GM04504 (cell line): Measurements from ENCODE around the gene LONP1.
"Not testable (repeated sequence)": the region's sequence is repeated elsewhere in the genome, so short reads cannot be mapped to it uniquely, and the experiment has no call there.

Source experiments
- DNase-seq: peaks from one replicate; pipeline ENCODE4 v3.0.0-alpha.2; 2012; ENCODE audit warnings: low read depth

The LONP1 gene

DNA sequence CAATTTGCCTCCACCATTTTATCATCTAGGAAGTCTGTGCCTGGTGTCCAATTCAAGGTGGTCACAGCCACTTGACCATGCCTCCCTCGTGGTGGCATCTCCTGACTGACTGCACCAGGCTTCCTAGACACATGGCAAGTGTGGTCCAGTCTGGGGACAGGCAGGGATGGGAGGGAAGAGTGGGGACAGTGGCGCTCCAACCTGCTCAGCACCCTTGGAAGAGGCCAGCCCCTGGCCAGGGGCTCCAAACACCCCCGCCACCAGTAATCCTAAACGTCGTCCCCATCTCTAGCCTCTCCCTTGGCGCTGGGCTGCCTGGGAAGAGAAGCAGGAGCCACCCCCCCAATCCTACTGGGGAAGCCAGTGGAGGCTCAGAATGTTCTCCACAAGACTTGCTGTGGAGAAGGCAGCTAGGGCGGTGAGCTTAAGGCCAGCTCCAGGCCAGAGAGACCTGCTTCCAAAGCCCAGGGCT, 27.2 kb downstream of the LONP1 start:
- DNase-seq = no peak

DNA sequence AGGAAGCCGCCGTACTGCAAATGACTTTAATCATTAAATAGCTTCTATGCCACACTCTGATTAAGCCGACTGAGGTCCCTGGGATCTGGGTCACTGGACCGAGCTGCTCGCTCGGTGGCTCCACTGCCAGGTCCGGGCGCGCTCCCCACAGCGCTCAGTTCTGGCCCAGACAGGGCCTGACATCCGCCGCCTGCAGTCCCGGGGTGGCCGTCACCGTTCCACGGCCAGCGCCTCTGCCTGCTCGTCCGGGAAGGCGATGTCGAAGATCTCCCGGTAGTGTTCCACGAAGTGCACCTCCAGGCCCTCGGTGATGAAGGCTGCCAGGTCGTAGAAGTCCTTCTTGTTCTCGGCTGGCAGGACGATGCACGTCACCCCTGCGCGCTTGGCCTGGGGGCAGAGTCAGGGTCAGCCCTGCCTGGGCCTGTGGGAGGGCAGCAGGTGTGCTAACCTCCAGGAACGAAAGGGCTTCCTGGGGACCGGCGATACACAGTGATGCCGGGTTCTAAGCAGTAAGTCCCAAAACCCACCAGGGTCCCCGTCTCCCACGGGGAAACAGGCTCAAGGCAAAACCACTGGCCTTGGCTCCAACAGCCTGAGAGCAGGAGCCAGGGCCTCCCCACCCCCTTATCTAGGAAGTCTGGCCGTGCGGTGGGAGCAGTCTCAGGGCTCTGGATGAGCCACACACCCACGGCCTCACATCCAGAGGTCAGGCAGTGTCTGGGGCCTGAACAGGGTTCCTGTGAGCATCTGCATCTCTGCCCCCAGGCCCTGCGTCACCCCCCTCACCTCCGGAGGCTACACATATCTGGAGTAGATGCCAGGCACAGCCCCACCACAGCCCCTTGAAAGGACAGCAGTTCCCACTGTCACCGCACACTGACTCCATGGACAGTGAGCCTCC, 27.9 kb downstream of the LONP1 start:
- no peak for DNase-seq

DNA sequence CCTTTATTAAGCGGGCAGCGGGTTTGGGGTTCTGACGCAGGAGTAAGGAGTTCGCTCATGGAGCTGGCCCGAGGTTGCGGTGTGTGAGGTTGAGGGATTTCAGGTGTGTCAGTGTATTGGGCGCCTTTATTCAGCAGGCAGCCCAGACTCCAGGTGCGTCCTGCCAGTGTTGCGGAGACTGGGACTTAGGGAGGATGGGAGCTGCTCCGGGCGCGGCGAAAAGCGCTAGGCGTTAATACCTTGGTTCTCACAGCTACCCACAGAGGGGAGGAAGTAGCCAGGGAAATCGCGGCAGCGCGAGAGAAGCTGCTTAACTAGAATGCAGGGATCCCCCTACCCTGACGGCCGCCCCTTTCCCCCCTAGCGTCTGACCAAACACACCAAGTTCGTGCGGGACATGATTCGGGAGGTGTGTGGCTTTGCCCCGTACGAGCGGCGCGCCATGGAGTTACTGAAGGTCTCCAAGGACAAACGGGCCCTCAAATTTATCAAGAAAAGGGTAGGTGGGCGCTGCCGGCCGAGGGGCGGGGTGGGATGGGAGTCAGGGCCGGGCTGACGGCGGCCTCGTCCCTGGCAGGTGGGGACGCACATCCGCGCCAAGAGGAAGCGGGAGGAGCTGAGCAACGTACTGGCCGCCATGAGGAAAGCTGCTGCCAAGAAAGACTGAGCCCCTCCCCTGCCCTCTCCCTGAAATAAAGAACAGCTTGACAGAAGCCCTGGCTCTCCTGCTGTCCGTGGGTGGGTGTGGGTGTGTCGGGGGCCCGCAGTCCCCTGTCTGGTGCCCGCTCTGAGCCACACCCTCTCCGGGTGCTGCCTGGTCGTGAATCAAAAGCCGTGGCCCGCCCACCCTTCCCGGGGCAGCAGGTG, 28.8 kb downstream of the LONP1 start:
- DNase-seq = peak; percentile 13

DNA sequence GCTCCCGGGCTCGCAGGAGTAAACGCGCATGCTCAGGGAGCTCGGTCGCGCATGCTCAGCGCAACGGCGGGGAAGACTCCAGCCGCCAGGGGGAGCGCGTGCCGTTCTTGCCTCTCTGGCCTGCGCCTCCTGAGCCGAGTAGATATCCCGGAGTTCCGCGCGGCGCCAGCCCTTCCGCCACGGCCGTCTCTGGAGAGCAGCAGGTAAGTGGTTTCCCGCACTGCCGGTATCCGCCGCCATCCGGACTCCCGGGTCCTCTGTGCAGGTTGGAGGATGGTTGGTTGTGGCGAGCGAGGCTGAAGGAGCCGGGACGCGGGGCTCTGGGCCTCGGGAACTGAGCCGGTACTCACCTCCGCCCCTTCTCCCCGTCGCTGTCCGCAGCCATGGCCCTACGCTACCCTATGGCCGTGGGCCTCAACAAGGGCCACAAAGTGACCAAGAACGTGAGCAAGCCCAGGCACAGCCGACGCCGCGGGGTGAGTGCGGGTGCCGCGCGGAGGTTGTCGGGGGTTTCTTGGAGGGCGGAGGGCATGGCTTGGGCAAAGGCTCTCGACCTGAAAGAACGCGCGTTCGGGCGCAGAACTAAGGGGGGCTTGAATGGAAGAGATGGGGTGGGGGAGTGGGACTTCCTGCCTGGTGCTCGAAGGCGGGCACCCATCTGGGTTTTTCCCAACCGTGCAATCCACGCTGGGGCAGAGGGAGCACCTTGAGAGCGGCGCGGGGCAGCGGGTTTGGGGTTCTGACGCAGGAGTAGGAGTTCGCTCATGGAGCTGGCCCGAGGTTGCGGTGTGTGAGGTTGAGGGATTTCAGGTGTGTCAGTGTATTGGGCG, 29.6 kb downstream of the LONP1 start, which contains the start of gene RPL36:
Gene RPL36 (plus strand): TSS at position 171 of the 830 bp plus-strand sequence. CDS start 213 bp downstream, at position 384.
- DNase-seq = peak; percentile 89

DNA sequence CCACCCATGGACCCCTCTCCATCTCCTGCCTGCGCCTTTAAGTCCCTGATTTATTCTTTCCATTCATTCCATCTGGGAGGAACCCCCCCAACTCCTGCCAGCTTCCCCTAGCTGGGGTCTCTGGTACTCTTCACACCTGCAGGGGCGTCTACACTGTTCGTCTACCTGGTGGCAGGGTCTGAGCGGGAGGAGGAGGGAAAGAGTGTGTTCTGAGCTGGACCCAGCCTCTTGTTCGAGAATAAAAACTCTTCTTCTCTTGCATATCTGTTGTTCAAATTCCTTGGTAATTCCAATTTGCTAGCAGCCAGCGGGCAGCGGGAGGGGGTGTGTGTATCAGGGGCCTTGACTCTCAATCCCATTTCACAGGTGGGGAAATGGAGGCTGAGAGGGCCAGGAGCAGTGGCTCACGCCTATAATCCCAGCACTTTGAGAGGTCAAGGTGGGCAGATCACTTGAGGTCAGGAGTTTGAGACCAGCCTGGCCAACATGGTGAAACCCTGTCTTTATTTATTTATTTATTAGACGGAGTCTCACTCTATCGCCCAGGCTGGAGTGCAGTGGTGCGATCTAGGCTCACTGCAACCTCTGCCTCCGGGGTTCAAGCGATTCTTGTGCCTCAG, 31.6 kb downstream of the LONP1 start:
- not testable (repeated sequence) for DNase-seq

DNA sequence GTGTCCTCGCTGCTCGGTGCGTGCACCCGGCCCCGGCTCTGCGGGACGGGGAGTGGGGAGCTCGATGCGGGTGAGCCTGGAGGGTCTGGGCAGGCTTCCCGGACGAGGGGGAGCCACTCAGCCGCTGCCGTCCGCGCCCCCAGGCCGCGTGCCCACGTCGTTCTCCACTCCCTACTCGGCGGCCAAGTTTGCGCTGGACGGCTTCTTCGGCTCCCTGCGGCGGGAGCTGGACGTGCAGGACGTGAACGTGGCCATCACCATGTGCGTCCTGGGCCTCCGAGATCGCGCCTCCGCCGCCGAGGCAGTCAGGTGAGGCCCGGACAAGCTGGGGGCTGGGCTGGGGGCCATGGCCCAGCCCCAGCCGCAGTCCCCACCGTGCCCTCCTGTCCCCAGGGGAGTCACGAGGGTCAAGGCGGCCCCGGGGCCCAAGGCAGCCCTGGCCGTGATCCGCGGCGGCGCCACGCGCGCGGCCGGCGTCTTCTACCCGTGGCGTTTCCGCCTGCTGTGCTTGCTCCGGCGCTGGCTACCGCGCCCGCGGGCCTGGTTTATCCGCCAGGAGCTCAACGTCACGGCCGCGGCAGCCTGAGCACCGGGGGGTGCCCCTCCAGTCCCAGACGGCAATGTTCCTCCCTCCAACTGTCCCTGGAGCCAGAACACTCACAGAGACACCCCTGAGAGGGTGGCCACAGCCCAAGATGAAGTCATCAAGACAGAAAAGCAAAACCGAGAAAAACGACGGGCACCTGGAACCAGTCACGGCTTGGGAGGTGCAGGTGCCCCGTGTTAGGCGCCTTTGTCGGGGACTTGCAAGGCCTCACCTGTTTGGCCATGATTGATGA, 32.4 kb downstream of the LONP1 start:
- no peak for DNase-seq

DNA sequence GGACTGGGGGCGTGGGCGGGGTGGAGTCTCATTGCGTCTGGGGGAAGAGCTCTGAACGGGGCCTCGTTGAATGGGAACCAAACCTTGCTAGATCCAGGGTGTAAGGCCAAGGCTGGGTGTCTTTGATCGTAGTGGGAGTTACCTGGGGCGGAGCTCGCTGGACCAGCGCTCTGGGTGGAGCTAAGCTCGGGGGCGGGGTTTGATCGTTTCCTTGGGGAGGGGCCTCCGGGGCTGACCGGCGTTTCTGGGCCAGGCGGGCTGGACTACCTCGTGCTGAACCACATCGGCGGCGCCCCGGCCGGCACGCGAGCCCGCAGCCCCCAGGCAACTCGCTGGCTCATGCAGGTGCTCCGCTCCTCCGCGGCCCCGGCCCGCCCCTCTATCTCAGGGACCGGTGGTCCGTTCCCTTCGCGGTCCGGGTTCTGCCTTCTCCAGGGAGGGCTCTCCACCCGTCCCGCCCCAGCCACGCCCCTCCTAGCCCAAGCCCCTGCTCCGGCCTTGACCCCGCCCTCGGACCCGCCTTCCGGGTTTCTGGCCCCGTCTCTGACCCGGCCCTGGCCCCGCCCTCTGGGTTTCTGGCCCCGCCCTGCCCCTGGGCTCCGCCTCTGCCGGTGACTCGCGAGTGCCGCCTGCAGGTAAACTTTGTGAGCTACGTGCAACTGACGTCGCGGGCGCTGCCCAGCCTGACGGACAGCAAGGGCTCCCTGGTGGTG, 33.1 kb downstream of the LONP1 start:
- peak; percentile 81 for DNase-seq

DNA sequence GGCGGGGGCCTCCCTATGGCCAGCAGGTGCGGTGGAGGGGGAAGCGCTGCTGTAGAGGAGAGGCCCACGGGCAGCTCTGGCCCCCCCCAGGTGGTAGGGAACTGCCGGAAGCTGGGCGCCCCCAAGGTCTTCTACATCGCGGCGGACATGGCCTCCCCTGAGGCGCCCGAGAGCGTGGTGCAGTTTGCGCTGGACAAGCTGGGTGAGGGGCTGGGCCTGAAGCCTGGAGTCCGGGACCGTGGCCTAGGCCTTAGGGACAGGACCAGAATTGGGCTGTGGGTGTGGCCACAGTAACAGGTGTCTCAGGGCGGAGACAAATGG, 33.7 kb downstream of the LONP1 start:
- DNase-seq = no peak

DNA sequence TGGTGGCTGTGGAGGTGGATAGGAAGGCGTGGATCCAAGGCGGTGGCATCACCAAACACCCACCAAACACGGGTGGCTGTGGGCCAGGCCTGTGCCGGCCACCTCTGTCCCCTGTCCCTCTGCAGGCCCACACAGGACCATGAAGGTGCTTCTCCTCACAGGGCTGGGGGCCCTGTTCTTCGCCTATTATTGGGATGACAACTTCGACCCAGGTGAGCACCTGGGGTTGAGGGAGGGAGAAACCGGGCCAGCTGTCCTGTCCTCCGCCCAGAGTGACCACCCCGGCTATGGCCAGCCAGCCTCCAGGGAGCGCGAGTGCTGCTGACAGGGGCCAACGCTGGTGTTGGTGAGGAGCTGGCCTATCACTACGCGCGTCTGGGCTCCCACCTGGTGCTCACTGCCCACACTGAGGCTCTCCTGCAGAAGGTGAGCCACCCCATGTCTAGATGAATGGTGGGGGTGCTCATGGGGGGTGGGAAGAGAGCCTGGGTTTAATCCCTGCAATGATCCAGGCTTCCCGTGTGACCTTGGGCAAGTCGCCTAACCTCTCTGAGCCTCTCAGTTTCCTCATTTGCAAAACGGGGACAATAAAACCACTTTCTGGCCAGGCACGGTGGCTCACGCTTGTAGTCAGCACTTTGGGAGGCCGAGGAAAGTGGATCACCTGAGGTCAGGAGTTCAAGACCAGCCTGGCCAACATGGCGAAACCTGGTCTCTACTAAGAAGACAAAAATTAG, 35.1 kb downstream of the LONP1 start:
- DNase-seq = no peak

DNA sequence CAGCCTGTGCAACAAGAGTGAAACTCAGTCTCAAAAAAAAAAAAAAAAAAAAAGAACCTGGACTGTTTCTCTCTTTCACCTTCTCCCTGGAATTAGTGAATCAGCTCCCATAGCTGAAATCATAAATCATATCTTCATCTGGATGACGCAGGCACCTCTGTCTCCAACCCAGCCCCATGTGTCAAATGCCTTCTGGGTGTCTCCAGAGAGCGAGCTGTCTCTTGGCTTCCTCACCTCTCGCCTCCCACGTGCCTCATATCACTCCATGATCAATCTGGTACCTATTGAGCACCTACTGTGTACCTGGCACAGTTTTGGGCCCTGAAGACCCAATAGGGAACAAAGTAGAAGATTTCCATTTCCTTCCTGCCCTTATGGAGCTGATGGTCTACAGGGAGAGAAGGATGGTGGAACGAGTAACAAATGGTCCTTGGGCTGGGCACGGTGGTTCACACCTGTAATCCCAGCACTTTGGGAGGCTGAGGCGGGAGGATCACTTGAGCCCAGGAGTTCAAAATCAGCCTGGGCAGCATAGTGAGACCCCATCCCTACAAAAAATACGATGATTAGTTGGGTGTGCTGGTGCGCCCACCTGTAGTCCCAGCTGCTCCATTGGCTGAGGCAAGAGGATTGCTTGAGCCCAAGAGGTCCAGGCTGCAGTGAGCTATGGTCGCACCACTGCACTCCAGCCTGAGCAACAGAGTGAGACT, 36.6 kb downstream of the LONP1 start:
- no peak for DNase-seq

DNA sequence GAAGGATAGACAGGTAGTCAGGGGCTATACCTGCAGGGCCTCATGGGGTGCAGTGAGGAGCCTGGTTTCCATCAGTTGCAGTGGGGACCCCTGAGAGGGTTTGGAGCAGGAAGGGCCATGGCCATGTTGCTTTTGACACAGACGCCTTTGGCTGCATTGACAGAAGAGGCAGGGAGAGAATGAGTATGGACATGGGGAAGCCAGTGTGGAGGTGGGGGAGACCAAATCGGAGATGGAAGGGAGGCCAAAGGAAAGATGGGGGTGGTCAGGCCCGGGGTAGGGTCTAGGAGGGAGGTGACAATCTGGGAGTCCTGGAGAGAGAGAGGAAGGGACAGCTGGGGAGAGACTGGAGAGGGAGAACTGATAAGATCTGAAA, 37.9 kb downstream of the LONP1 start:
- DNase-seq = no peak

DNA sequence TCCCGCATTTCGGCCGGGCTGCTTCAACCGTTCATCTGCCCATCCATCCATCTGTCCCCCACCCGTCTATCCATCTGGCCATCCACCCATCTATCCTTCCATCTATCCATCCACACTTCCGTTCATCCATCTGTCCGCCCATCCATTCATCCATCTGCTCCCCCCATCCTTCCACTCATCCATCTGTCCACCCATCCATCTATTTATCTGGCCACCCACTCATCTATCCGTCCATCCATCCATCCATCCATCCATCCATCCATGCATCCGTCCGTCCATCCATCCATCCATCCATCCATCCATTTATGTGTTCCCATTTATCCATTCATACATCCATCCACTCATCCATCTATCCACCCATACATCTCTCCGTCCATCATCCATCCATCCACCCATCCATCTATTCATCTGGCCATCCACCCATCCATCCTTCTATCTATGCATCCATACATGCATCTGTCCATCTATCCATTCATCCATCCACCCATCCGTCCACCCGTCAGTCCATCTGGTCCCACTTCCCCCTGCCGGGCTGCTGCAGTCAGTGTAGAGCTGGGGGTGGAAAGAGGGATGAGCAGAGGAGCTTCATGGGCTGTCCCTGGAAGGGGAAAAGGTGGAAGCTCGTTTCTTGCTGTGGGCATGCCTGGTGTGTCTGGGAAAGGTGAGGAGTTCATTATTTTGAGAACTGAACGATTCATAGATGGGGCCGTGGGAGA, 38.4 kb downstream of the LONP1 start:
- no peak for DNase-seq

DNA sequence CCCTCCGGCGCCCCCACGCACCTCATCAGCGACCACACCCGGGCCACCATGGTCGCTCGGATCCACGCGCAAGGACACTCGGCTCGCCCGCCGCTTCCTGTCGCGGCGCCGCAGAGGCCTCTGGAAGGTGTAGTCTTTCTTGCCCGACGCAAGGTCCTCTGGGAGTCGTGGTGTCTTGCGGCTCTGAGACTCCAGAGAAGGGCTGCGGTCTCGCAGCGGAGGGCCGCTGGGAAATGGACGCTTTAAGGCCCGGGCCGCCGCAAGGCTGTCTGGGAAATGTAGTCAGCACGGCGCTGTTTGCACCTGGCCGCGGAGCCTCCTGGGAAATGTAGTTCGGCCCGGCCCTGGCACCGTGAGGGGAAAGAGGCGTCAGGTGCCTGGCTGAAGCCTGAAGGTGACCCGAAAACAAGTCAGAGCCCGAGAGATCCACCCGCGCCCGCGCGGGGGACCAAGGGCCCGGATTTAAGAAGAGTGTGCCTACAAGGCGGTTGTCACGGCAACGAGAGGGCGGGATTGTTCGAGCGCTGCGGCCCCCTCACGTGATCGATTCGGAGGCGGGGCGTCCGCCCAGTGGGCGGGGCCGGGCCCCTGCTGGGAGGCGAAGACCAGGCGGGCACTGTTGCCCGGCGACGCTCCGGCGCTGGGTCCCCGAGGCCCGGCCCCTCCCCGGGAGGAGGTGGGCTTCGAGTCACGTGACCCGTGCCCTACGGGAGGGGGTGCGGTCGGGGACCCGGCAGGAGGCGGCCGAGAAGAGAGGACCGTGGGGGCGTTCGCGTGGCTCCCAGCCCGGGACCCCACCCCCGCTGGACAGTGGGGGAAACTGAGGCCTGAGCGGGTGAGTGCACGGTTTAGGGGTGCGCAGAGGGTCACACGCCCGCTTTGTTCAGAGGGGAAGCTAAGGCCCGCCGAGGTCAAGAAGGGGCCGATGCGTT, 39.2 kb downstream of the LONP1 start, which contains the start of the genes HSD11B1L and MICOS13:
Gene HSD11B1L (plus strand): TSS at position 591 of the 932 bp plus-strand sequence. CDS start 3,806 bp downstream, outside the sequence.
Gene MICOS13 (minus strand): TSS at position 80 of the 932 bp plus-strand sequence. CDS start 30 bp downstream, at position 50.
- peak; percentile 98 for DNase-seq

DNA sequence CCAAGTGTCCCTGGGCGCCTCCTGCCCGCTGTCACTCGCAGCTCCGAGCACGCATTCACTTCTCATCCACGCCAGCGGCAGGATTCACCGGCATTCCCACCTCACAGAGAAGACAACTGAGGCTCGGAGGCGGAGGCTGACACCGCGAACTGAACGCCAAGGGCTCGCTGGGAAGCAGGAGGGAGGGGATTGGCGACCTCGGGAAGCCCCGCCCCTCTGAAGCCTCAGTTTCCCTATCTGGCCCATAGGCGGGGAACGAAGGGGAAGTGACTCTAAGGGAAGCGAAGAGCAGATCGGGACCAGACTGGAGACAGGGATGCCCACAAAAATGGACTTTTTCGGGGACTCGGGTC, 39.9 kb downstream of the LONP1 start:
- no peak for DNase-seq

DNA sequence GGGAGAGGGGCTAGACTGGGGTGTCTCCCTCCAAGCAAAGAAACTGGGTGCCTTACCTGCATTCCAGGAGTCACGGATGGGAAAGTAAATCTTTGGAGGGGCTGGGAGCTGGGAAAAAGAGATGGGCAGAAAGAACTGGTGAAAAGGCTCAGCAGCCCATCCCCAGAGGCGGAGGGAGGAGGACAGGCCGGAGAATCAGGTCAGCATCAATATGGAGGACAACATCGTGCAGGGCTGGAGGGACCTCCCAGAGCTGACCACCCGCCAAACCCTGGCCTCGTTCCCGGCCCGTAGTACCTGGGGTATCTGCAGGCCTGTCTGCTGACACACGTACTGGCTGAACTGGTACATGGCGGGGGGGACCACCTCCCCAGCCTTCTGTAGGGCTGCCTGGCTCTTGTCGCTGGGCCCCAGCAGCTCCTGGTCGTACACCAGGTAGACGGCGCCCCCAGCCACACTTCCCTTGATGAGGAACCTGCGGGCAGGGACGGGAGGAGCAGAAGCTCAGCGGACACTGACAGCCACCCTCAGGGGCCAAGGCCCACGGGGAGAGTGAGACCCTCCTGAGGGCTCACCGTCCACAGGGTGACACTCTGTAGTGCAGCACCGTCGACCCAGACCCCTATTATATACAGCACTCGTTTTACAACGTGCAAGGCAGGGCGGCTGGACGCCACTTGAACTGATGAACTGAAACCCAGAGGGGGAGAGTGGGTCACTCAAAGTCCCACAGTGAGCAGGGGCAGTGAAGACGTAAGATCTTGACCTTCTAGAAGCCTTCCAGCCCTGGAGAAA, 40.5 kb downstream of the LONP1 start:
- no peak for DNase-seq
